HUES64 (cell line): ENCODE data around the gene FASTKD1. TPM values are rescaled to one million over a fixed set of nuclear protein-coding genes. Genes with fewer than 3 reads are reported as not detected.
"Not testable (repeated sequence)": the region's sequence is repeated elsewhere in the genome, so short reads cannot be mapped to it uniquely, and the experiment has no call there.

Experiments used
- H3K27ac ChIP-seq: 2 replicates; pipeline ENCODE4 v1.7.0; 2013; ENCODE audit warnings: low read depth, low read length, inconsistent platforms
- H3K27me3 ChIP-seq: 2 replicates; pipeline ENCODE4 v1.6.1; 2013; ENCODE audit warnings: mild to moderate bottlenecking, low read length; ENCODE audit not compliant: insufficient read depth
- H3K36me3 ChIP-seq: 2 replicates; pipeline ENCODE4 v1.6.1; 2013; ENCODE audit warnings: mild to moderate bottlenecking, low read length; ENCODE audit not compliant: insufficient read depth
- H3K4me1 ChIP-seq: 2 replicates; pipeline ENCODE4 v1.6.1; 2013; ENCODE audit warnings: mild to moderate bottlenecking, low read length, moderate library complexity; ENCODE audit not compliant: insufficient read depth
- H3K4me3 ChIP-seq: 2 replicates; pipeline ENCODE4 v1.5.1; 2013; ENCODE audit warnings: mild to moderate bottlenecking, low read length, moderate library complexity
- H3K9ac ChIP-seq: 2 replicates; pipeline ENCODE4 v1.6.1; 2013; ENCODE audit warnings: mild to moderate bottlenecking, low read depth, low read length
- H3K9me3 ChIP-seq: 2 replicates; pipeline ENCODE4 v1.6.1; 2013; ENCODE audit warnings: low read depth, low read length; ENCODE audit not compliant: insufficient read depth
- WGBS: fragments of 150-250, 120-280 bp; methylation state at CpG from one replicate; pipeline ENCODE4 v1.1.7; 2013; ENCODE audit warnings: missing lambda C conversion rate; 5-methylcytosine and 5-hydroxymethylcytosine counted together
- polyA plus RNA-seq, 2 experiments: library from polyadenylated mRNA; stranded (reverse); fragments of 50-300 nt; gene quantifications; one replicate each; pipeline ENCODE4 v1.2.3, GENCODE V29; 2013

The FASTKD1 gene, protein sequence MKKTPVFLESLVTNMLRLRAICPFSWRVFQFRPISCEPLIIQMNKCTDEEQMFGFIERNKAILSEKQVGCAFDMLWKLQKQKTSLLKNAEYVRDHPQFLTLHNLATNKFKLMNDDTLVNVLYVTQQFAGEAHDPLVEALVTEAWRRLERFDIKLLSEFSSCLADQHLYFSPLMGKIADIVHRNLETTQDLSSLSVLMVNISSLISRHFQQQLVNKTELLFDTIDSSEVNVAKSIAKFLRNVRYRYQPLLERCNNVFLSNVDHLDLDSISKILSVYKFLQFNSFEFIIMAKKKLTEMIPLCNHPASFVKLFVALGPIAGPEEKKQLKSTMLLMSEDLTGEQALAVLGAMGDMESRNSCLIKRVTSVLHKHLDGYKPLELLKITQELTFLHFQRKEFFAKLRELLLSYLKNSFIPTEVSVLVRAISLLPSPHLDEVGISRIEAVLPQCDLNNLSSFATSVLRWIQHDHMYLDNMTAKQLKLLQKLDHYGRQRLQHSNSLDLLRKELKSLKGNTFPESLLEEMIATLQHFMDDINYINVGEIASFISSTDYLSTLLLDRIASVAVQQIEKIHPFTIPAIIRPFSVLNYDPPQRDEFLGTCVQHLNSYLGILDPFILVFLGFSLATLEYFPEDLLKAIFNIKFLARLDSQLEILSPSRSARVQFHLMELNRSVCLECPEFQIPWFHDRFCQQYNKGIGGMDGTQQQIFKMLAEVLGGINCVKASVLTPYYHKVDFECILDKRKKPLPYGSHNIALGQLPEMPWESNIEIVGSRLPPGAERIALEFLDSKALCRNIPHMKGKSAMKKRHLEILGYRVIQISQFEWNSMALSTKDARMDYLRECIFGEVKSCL
- polyA plus RNA-seq (2013, experiment 1 of 2): 36.0 TPM
- polyA plus RNA-seq (2013, experiment 2 of 2): 34.7 TPM

DNA sequence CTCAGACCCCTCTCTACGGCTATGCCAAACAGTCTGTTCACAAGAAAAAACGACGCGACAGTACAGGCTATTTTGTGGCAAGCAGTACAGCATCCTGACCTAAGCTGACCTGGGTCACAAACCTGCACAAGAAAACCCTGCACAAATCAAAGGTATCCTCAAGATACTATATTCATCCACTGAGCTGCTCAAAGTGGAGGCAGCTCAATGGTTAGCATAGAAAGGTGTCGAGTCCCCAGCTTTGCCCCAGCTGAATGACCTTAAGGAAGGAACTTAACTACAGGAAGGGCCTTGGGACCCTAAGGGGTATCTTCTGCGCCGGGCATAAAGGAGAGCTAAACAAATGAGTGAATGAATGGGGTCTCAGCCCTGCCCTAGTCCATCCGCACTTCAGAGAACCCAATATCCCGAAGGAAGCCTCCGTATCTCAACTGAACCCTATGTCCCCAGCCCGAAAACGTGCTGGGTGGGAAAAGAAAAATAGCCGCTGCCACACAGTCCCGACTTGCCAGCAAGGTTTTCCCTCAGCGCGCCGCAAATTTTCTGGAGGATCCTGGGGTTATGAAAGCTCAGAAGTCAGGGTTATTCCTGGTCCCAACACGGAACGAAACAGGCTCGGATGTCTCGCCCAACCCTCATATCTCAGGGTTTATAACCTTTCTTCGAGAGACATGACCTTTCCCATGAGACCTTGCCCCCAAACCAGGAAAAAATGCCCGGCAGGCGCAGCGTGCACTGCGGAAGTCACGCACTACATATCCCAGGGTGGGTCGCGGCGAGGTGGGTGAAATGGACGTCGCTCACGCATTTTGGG lies at the start of gene FASTKD1:
Gene FASTKD1 (minus strand): TSS at position 706 of the 814 bp plus-strand sequence. CDS start 1,836 bp downstream, outside the sequence.
- Histone ChIP-seq H3K36me3 (peaks cover 9% of the 10 kb centered on the region), H3K9me3 (0 out of 2 replicates have a peak, but pooled peaks cover 3% of the 10 kb centered on the region), H3K4me3 (peak within 1 kb of the TSS; percentile 94), H3K9ac (peak within 1 kb of the TSS; percentile 86), H3K4me1 (peaks cover 5% of the 10 kb centered on the region; the same call in 1 of the 2 replicates), H3K27ac (peak within 1 kb of the TSS; percentile 62), H3K27me3 (no peaks in the 10 kb centered on the region)
- WGBS: under 1% methylated on average over 33 of the region's 33 CpGs

DNA sequence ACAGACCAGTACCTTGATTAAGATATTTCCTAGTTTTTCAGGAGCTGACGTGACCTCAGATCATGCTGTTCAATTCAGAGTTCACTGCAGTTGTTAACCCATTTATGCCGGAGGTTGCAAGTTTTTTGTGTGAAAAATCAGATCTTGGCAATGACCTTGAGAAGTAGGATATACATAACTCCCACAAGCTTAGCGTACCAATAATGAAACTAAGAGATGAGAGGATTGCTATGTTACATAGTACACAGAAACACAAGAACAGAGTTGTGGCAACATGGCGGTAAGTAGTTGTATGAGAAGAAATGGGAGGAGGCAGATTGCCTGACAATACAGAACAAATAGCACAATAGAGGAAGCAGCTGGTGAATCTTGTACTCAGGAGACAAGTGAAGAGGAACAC lies 49.6 kb upstream of the FASTKD1 start:
- Histone ChIP-seq H3K9me3 (no peaks in the 10 kb centered on the region), H3K4me1 (no peaks in the 10 kb centered on the region), H3K9ac (no peak overlapping the region), H3K27me3 (no peaks in the 10 kb centered on the region), H3K4me3 (no peak overlapping the region), H3K36me3 (peaks cover 63% of the 10 kb centered on the region), H3K27ac (no peak overlapping the region)
- 94% methylated on average over 3 of the region's 4 CpGs for WGBS

DNA sequence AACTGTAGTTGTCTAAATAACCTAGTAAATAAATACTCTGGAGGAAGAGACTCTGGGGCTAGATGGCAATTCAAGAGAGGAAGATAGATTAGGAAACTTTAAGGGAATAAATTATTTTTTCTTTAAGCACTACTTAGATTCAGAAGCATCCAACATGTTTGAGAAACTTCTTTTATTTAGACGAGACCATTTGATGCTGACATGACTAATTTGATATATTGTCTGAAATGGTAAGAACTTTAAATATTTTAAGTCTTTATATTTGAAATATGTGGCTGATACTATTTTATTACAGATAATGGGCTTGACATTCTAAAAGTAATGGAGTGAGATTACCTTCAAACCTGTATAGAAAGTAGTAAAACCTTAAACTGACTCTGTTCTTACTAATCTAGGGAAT lies 46.8 kb upstream of the FASTKD1 start:
- Histone ChIP-seq H3K4me3 (no peak overlapping the region), H3K4me1 (no peaks in the 10 kb centered on the region), H3K27me3 (no peaks in the 10 kb centered on the region), H3K36me3 (peaks cover 60% of the 10 kb centered on the region), H3K27ac (no peak overlapping the region), H3K9ac (no peak overlapping the region), H3K9me3 (peaks cover 5% of the 10 kb centered on the region; the same call in 1 of the 2 replicates)
- no CpG with 5 or more reads among the region's 1 CpG for WGBS

DNA sequence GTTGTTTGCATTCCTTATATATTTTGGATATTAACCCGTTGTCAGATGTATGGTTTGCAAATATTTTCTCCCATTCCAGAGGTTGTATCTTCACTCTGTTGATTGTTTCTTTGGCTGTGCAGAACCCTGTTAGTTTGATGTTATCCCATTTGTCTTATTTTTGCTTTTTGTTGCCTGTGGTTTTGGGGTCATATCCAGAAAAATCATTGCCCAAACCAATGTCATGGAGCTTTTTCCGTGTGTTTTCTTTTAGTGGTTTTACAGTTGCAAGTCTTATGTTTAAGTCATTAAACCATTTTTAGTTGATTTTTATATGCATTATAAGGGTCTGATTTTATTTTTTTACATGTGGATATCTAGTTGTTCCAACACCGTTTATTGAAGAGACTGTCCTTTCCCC lies 46.3 kb upstream of the FASTKD1 start:
- Histone ChIP-seq H3K27ac (no peak overlapping the region), H3K27me3 (no peaks in the 10 kb centered on the region), H3K9me3 (peaks cover 7% of the 10 kb centered on the region; the same call in 1 of the 2 replicates), H3K9ac (no peak overlapping the region), H3K4me1 (no peaks in the 10 kb centered on the region), H3K4me3 (no peak overlapping the region), H3K36me3 (peaks cover 60% of the 10 kb centered on the region)
- 61% methylated on average over 3 of the region's 3 CpGs for WGBS

DNA sequence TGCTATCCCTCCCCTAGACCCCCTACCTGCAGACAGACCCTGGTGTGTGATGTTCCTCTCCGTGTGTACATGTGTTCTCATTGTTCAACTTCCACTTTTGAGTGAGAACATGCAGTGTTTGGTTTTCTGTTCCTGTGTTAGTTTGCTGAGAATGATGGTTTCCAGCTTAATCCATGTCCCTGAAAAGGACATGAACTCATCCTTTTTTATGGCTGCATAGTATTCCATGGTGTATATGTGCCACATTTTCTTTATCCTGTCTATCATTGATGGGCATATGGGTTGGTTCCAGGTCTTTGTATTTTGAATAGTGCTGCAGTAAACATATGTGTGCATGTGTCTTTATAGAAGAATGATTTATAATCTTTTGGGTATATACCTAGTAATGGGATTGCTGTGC lies 42.3 kb upstream of the FASTKD1 start:
- H3K4me1 ChIP-seq, H3K9ac ChIP-seq, H3K27ac ChIP-seq, H3K27me3 ChIP-seq, H3K9me3 ChIP-seq, H3K4me3 ChIP-seq: not testable (repeated sequence)
- peaks cover 70% of the 10 kb centered on the region for H3K36me3 ChIP-seq
- 88% methylated on average over 1 of the region's 1 CpG for WGBS

DNA sequence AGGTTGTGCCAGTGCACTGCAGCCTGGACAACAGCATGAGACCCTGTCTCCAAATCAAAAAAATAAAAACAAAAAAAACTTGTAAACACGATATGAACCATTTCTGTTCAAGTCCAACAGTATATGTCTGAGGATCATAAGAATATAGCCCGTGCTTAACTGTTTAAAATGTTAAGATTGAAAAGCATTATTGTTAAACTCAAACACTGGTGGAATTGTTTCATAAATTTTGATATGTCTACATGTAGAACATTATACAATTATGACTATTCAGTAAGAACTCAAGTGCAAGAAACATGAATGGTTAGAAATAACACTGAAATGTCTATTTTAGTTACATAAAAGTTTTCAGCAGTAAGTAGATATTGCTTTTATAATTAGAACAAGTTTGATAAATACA lies 40.2 kb upstream of the FASTKD1 start:
- WGBS: 98% methylated on average over 2 of the region's 2 CpGs
- H3K27ac ChIP-seq: no peak overlapping the region
- H3K36me3 ChIP-seq: peaks cover 79% of the 10 kb centered on the region
- H3K9me3 ChIP-seq: peaks cover 7% of the 10 kb centered on the region; the same call in 1 of the 2 replicates
- H3K4me3 ChIP-seq: no peak overlapping the region
- H3K9ac ChIP-seq: no peak overlapping the region
- no peaks in the 10 kb centered on the region for H3K27me3 ChIP-seq
- H3K4me1 ChIP-seq: no peaks in the 10 kb centered on the region

DNA sequence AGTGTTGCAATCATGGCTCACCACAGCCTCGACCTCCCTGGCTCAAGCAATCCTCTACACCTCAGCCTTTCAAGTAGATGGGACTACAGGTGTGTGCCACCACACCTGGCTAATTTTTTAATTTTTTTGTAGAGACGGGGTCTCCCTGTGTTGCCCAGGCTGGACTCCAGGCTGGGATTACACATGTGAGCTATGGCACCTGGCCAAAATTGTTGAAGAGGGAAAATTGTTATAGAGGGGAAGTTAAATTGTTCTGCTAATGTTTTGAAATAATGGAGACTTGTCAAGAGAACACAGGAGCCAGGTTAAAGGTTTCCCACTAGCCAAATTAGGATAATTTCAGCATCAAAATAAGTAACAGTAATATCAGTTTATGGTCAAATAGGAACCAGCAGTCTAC lies 35.6 kb upstream of the FASTKD1 start:
- no peaks in the 10 kb centered on the region for H3K27me3 ChIP-seq
- H3K9ac ChIP-seq: no peak overlapping the region
- H3K4me1 ChIP-seq: no peaks in the 10 kb centered on the region
- 95% methylated on average over 2 of the region's 2 CpGs for WGBS
- no peaks in the 10 kb centered on the region; the same call in 1 of the 2 replicates for H3K9me3 ChIP-seq
- peaks cover 97% of the 10 kb centered on the region for H3K36me3 ChIP-seq
- H3K27ac ChIP-seq: no peak overlapping the region
- no peak overlapping the region for H3K4me3 ChIP-seq

DNA sequence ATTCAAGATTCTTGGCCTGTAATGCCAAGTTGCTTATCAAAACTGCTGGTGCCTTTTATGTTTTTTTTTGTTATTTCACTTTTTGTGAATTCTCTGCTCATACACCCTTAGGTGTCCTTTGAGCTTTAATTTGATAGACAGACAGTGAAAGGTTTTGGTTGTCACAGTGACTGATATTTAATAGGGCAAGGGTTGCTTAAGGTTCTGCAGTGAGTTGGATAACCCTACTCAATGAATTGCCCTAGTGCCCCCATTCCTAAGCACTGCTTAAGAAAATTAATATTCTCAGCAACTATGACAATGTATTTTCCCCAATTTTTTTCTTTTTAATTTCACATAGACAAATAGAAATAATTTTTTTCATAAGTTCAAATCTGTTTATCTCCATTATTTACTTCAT lies 25.9 kb upstream of the FASTKD1 start:
- peaks cover 11% of the 10 kb centered on the region for H3K36me3 ChIP-seq
- H3K27me3 ChIP-seq: no peaks in the 10 kb centered on the region
- no peak overlapping the region for H3K9ac ChIP-seq
- no peak overlapping the region for H3K27ac ChIP-seq
- H3K4me1 ChIP-seq: no peaks in the 10 kb centered on the region
- no peak overlapping the region for H3K4me3 ChIP-seq
- no peaks in the 10 kb centered on the region for H3K9me3 ChIP-seq

DNA sequence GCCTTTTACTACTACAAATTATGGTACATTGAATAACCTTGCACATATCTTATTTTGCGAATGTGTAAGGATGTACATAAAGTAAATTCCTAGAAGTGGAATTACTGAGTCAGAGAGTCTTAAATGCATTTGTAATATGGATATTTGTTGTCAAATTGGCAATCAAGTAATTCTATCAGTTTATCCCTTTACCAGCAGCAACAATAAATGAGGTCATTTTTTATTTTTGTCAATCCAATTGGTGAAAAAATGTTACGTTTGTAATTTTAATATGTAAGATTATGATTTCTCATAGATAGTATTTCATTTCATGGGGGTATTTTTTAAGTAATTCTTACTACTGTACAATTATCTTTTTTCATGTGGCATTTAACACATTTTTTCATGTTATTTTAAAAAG lies 25.3 kb upstream of the FASTKD1 start:
- H3K4me3 ChIP-seq: no peak overlapping the region
- no peak overlapping the region for H3K27ac ChIP-seq
- H3K36me3 ChIP-seq: peaks cover 6% of the 10 kb centered on the region
- no peaks in the 10 kb centered on the region for H3K27me3 ChIP-seq
- 100% methylated on average over 1 of the region's 2 CpGs for WGBS
- H3K9ac ChIP-seq: no peak overlapping the region
- no peaks in the 10 kb centered on the region for H3K9me3 ChIP-seq
- H3K4me1 ChIP-seq: no peaks in the 10 kb centered on the region

DNA sequence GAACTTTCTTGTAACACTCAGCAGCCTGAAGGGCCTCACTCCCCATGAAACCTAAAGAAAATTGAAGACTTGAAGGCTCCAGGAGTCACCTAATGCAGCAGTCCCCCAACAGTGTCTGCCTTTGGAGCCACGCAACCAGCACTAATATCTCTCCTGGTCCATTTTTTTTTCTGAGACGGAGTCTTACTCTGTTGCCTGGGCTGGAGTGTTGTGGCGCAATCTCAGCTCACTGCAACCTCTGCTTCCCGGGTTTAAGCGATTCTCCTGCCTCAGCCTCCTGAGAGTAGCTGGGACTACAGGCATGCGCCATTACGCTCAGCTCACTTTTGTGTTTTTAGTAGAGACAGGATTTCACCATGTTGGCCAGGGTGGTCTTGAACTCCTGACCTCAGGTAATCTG lies 22.9 kb upstream of the FASTKD1 start:
- H3K9ac ChIP-seq, H3K36me3 ChIP-seq, H3K27ac ChIP-seq, H3K4me3 ChIP-seq, H3K9me3 ChIP-seq, H3K4me1 ChIP-seq, H3K27me3 ChIP-seq: not testable (repeated sequence)
- WGBS: 96% methylated on average over 6 of the region's 7 CpGs
